Endodermal cell (in vitro differentiated cells): Measurements from ENCODE around the gene TCF7. TPM values are rescaled to one million over a fixed set of nuclear protein-coding genes. Genes with fewer than 3 reads are reported as not detected.

ENCODE experiments used
- DNase-seq: peaks from one replicate; pipeline ENCODE4 v3.0.0-alpha.2; 2017
- H3K27ac ChIP-seq: 2 replicates; pipeline ENCODE4 v1.5.1; 2013; ENCODE audit warnings: mild to moderate bottlenecking, low read depth, low read length, moderate library complexity
- H3K27me3 ChIP-seq: 2 replicates; pipeline ENCODE4 v1.6.1; 2013; ENCODE audit warnings: mild to moderate bottlenecking, low read length, moderate library complexity; ENCODE audit not compliant: insufficient read depth, control insufficient read depth, poor library complexity, severe bottlenecking
- H3K36me3 ChIP-seq: 2 replicates; pipeline ENCODE4 v1.7.0; 2013; ENCODE audit warnings: mild to moderate bottlenecking, low read length, moderate library complexity; ENCODE audit not compliant: control insufficient read depth, insufficient read depth
- H3K4me1 ChIP-seq: one replicate; pipeline ENCODE4 v1.7.0; 2013; ENCODE audit warnings: low read length; ENCODE audit not compliant: control insufficient read depth, insufficient read depth
- H3K4me3 ChIP-seq: 2 replicates; pipeline ENCODE4 v1.5.1; 2013; ENCODE audit warnings: mild to moderate bottlenecking, low read length, moderate library complexity
- H3K9ac ChIP-seq: 2 replicates; pipeline ENCODE4 v1.6.1; 2013; ENCODE audit warnings: mild to moderate bottlenecking, low read length, moderate library complexity; ENCODE audit not compliant: poor library complexity, severe bottlenecking; ENCODE audit errors: extremely low read depth
- H3K9me3 ChIP-seq: 2 replicates; pipeline ENCODE4 v1.6.1; 2013; ENCODE audit warnings: mild to moderate bottlenecking, low read length, moderate library complexity; ENCODE audit not compliant: control insufficient read depth
- H3K27ac Mint-ChIP-seq: 2 replicates; pipeline ENCODE4 v1.8.0; 2020; ENCODE audit warnings: mixed read lengths
- H3K27me3 Mint-ChIP-seq: 2 replicates; pipeline ENCODE4 v1.8.0; 2021; ENCODE audit warnings: mild to moderate bottlenecking, mixed read lengths; ENCODE audit not compliant: insufficient read depth
- H3K36me3 Mint-ChIP-seq: 2 replicates; pipeline ENCODE4 v1.8.0; 2020; ENCODE audit warnings: low read depth, mixed read lengths
- H3K4me1 Mint-ChIP-seq: 2 replicates; pipeline ENCODE4 v1.8.0; 2020; ENCODE audit warnings: mixed read lengths
- H3K4me3 Mint-ChIP-seq: 2 replicates; pipeline ENCODE4 v1.8.0; 2020; ENCODE audit warnings: mild to moderate bottlenecking, moderate library complexity, mixed read lengths
- H3K9me3 Mint-ChIP-seq: 2 replicates; pipeline ENCODE4 v1.8.0; 2020; ENCODE audit warnings: mild to moderate bottlenecking, mixed read lengths
- CTCF ChIP-seq: fragments of 200-600 bp; sonication (generic); conservative IDR thresholded peaks from 2 replicates; pipeline ENCODE4 v1.5.0; 2021; ENCODE audit warnings: antibody characterized with exemption, mild to moderate bottlenecking
- WGBS, 2 experiments: methylation state at CpG; one replicate each; pipeline versions ENCODE4 v1.1.5 to v1.1.7; 2013; ENCODE audit warnings: missing lambda C conversion rate in 2 of 2, mixed read lengths in 1 of 2; ENCODE audit not compliant: insufficient coverage in 1 of 2, insufficient read length in 1 of 2; 5-methylcytosine and 5-hydroxymethylcytosine counted together
- total RNA-seq, 2 donors: library from RNA; stranded (reverse); fragmentation: NEBNext Ultra II Directional in 1 of 2; extraction: Animal tissue kit (Norgen Biotek cat#: 25700) in 1 of 2; gene quantifications; 2 replicates in 1 of 2; 3 replicates in 1 of 2; pipeline ENCODE4 v1.2.1, GENCODE V29; 2021

TCF7 gene
- total RNA-seq, 2 donors from 2014 or later, result 14.9 to 19.4 TPM

- Histone ChIP-seq H3K9ac (no peak overlapping the region), H3K27me3 (no peaks in the 10 kb centered on the region), H3K4me1 (no peaks in the 10 kb centered on the region), H3K27ac (no peak overlapping the region), H3K9me3 (peaks cover 27% of the 10 kb centered on the region), H3K36me3 (peaks cover 93% of the 10 kb centered on the region), H3K4me3 (no peak overlapping the region)
- H3K36me3 Mint-ChIP-seq, result peaks cover 80% of the 10 kb centered on the region
- H3K4me1 Mint-ChIP-seq, result no peaks in the 10 kb centered on the region
- H3K4me3 Mint-ChIP-seq, result no peak overlapping the region
- DNase-seq, result no peak
- 89 to 98% methylated on average over 5 of the region's 6 CpGs for WGBS, 2 experiments
- TF ChIP-seq CTCF, result no peak
- no peak overlapping the region for H3K27ac Mint-ChIP-seq
- H3K9me3 Mint-ChIP-seq, result peaks cover 20% of the 10 kb centered on the region
- no peaks in the 10 kb centered on the region for H3K27me3 Mint-ChIP-seq
Measured at GRCh38 chr5:134161513-134162395, 47.3 kb downstream of the TCF7 start.

GRCh38 chr5:134162592-134162991, 48.1 kb downstream of the TCF7 start:
- peaks cover 94% of the 10 kb centered on the region for H3K36me3 ChIP-seq
- no peak overlapping the region for H3K4me3 ChIP-seq
- Mint-ChIP-seq H3K36me3 (peaks cover 84% of the 10 kb centered on the region), H3K27ac (no peak overlapping the region), H3K4me1 (no peaks in the 10 kb centered on the region), H3K27me3 (no peaks in the 10 kb centered on the region), H3K9me3 (peaks cover 20% of the 10 kb centered on the region), H3K4me3 (no peak overlapping the region)
- H3K4me1 ChIP-seq, result no peaks in the 10 kb centered on the region
- no peak overlapping the region for H3K9ac ChIP-seq
- no peak for DNase-seq
- peaks cover 27% of the 10 kb centered on the region for H3K9me3 ChIP-seq
- no peak overlapping the region for H3K27ac ChIP-seq
- WGBS, 2 experiments, result 95 to 100% methylated on average over 2 to 5 of the region's 5 CpGs
- TF ChIP-seq CTCF, result no peak
- H3K27me3 ChIP-seq, result no peaks in the 10 kb centered on the region

- no peaks in the 10 kb centered on the region for H3K27me3 ChIP-seq
- WGBS, 2 experiments, result 94 to 96% methylated on average over 4 of the region's 4 CpGs
- Mint-ChIP-seq H3K4me3 (no peak overlapping the region), H3K4me1 (peaks cover 11% of the 10 kb centered on the region), H3K9me3 (no peaks in the 10 kb centered on the region), H3K27ac (no peak overlapping the region), H3K36me3 (peaks cover 63% of the 10 kb centered on the region), H3K27me3 (no peaks in the 10 kb centered on the region)
- no peak overlapping the region for H3K9ac ChIP-seq
- no peaks in the 10 kb centered on the region for H3K9me3 ChIP-seq
- H3K36me3 ChIP-seq, result peaks cover 63% of the 10 kb centered on the region
- no peaks in the 10 kb centered on the region for H3K4me1 ChIP-seq
- no peak for DNase-seq
- H3K27ac ChIP-seq, result no peak overlapping the region
- TF ChIP-seq CTCF, result no peak
- H3K4me3 ChIP-seq, result no peak overlapping the region
Measured at GRCh38 chr5:134171972-134172371, 57.5 kb downstream of the TCF7 start.
